ENCODE results near the gene ITPRIPL2. TPM values are rescaled to one million over a fixed set of nuclear protein-coding genes. Genes with fewer than 3 reads are reported as not detected.

The ITPRIPL2 gene
- total RNA-seq = 10 to 100 TPM; 57.3 to 61.0 (median 58.1) TPM

DNA sequence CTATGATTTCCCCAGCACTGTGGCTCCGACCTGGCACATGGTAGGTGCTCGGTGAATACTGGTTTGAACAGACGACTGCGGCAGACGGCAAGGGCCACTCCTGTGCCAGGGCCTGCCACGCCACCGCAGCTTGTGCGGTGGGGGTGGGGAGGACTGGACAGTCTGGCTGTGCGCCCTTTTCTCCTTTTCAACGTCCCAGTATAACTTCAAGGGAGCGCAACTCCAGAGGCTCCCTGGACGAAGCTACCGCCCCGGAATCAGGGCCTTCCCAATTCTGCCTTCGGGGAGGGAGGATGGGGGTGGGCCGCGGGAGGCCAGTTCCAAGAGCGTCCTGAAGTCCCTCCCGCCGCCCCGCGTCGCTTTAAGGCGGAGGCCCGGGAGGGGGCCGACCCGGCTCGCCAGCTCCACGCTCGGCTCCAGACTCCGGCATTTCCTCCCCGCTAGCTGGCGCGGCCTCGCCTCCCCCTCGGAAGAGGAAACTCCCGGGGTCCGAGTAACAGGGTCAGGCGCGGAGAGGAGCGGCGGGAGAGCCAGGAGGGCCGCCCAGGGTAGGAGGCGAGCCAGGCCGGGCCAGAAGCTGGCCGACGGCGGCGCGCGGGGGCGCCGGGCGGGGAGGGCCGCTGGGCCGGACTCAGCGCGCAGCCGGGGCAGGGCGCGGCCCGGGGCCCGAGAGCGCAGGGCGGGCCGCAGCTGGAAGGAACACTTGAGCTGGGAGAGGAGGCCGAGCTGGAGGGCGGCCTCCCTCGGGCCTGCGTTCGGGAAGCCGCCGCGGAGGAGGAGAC is at the start of gene ITPRIPL2:
ITPRIPL2 (plus strand) TSS at position 388 of the 782 bp plus-strand sequence. CDS start 498 bp downstream, outside the sequence.
- peak; percentile 84 to 97 for DNase-seq (ENCODE audit: low spot score in 2 of 2)
- 1 to 2% methylated on average over 11 to 16 of the region's 74 CpGs for WGBS, 2 donors
- no peak for TF ChIP-seq POLR2A (IDR thresholded peaks at IDR 0.05)
- TF ChIP-seq, protein P1, sequence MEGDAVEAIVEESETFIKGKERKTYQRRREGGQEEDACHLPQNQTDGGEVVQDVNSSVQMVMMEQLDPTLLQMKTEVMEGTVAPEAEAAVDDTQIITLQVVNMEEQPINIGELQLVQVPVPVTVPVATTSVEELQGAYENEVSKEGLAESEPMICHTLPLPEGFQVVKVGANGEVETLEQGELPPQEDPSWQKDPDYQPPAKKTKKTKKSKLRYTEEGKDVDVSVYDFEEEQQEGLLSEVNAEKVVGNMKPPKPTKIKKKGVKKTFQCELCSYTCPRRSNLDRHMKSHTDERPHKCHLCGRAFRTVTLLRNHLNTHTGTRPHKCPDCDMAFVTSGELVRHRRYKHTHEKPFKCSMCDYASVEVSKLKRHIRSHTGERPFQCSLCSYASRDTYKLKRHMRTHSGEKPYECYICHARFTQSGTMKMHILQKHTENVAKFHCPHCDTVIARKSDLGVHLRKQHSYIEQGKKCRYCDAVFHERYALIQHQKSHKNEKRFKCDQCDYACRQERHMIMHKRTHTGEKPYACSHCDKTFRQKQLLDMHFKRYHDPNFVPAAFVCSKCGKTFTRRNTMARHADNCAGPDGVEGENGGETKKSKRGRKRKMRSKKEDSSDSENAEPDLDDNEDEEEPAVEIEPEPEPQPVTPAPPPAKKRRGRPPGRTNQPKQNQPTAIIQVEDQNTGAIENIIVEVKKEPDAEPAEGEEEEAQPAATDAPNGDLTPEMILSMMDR (IDR thresholded peaks at IDR 0.05) = no peak
- intact Hi-C loops (cut with DNase I; ENCODE audit: low total_unique reads) = no loop called here
- peak within 1 kb of the TSS; percentile 42 for H3K4me3 ChIP-seq (ENCODE audit: low read depth, poor library complexity, severe bottlenecking)

DNA sequence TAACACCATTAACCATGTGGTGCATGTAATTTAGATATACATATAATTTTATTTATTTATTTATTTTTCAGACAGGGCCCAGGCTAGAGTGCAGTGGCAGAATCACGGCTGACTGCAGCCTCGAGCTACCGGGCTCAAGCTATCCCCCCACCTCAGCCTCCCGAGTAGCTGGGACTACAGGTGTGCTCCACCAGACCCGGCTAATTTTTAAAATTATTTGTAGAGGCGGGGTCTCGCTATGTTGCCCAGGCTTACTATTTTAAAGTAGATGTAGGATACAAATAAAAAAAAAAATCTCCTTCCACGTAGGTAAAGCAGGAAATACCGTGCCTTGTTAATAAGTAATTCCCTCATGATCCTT is 46.8 kb upstream of the ITPRIPL2 start:
- 52 to 61% methylated on average over 9 of the region's 9 CpGs for WGBS, 2 donors
- TF ChIP-seq POLR2A (IDR thresholded peaks at IDR 0.05) = no peak
- TF ChIP-seq, protein P1 (IDR thresholded peaks at IDR 0.05) = no peak
- intact Hi-C loops (cut with DNase I; ENCODE audit: low total_unique reads) = loop anchor here (5.0 kb wide), 1 partner anchor 65 kb away; no protein-coding TSS in a partner anchor
- H3K4me3 ChIP-seq (ENCODE audit: low read depth, poor library complexity, severe bottlenecking) = no peak overlapping the region
- DNase-seq (ENCODE audit: low spot score in 2 of 2) = no peak

DNA sequence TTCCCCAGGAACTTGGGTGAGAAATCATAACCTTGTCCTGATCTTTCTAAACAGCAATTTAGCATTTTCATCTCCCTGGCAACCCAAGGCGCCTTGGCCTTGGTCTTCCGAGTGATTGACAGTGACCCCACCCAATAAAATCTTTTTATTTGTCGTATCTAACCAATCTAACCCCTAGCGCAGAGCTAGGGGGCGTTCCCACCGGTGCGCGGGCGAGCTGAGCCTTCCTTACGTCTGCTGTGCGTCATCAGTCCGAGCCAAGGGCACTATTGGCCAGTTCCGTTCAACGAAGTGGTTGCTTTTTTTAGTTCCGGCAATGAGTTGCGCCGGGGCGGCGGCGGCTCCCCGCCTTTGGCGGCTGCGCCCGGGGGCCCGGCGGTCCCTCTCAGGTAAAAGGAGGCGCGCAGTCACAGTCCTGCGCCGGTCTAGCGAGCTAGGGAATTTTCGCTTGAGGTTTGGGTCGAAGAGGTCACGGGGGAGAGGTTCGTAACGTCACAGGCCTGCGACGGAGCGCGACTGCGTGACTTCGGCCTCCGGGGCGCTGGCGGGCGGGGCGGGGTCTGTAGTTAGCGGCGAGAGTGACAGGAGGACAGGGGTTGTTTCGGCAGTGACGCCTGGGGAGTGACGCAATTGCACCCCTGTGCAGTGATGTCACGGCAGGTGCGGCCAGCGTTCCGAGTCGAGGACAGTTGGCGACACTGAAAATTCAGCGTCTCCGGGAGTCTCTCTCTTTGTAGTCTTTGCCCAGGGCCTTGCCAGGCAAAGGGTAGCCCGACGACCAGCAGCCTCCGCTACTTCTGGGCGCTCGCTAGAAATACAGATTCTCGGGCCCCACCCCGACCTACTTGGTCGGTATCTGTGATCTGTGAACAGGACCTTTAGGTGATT is 46.2 kb upstream of the ITPRIPL2 start, which contains the start of gene COQ7:
COQ7 (plus strand) TSS at position 266 of the 888 bp plus-strand sequence; CDS start at position 317, 51 bp downstream.
- TF ChIP-seq, protein P1 (IDR thresholded peaks at IDR 0.05) = no peak
- no peak for TF ChIP-seq POLR2A (IDR thresholded peaks at IDR 0.05)
- DNase-seq (ENCODE audit: low spot score in 2 of 2) = peak; percentile 98 to 99
- intact Hi-C loops (cut with DNase I; ENCODE audit: low total_unique reads) = loop anchor here (5.0 kb wide), 1 partner anchor 65 kb away; no protein-coding TSS in a partner anchor
- 0% methylated on average over 40 to 49 of the region's 68 CpGs for WGBS, 2 donors
- H3K4me3 ChIP-seq (ENCODE audit: low read depth, poor library complexity, severe bottlenecking) = peak within 1 kb of the TSS; percentile 41

DNA sequence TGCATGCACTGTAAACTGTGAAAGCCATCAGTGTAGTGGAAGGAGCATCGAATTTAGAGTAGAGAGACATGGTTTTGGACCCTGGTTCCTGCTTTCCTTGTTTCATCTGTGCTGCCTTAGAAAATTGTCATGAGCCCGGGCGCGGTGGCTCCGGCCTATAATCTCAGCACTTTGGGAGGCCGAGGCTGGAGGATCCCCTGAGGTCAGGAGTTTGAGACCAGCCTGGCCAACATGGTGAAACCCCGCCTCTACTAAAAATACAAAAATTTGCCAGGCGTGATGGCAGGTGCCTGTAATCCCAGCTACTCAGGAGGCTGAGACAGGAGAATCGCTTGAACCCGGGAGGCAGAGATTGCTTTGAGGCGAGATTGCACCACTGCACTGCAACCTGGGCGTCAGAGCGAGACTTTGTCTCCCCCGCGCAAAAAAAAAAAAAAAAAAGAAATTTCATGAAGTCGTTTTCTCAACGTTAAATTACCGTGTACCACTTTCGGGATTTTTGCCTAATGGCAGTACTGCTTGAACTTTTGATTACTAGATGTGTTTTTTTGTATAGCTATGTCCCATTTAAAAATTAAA is 45.4 kb upstream of the ITPRIPL2 start:
- no peak for DNase-seq (ENCODE audit: low spot score in 2 of 2)
- TF ChIP-seq, protein P1 (IDR thresholded peaks at IDR 0.05) = no peak
- no peak for TF ChIP-seq POLR2A (IDR thresholded peaks at IDR 0.05)
- 33 to 45% methylated on average over 19 of the region's 19 CpGs for WGBS, 2 donors
- intact Hi-C loops (cut with DNase I; ENCODE audit: low total_unique reads) = loop anchor here (5.0 kb wide), 1 partner anchor 66 kb away; no protein-coding TSS in a partner anchor
- peak overlapping the region; percentile 41 for H3K4me3 ChIP-seq (ENCODE audit: low read depth, poor library complexity, severe bottlenecking)
